GM04504 (cell line): Measurements from ENCODE around the gene TMEM150B.

ENCODE experiments used
- DNase-seq: peaks from one replicate; pipeline ENCODE4 v3.0.0-alpha.2; 2012; ENCODE audit warnings: low read depth

TMEM150B gene

DNA sequence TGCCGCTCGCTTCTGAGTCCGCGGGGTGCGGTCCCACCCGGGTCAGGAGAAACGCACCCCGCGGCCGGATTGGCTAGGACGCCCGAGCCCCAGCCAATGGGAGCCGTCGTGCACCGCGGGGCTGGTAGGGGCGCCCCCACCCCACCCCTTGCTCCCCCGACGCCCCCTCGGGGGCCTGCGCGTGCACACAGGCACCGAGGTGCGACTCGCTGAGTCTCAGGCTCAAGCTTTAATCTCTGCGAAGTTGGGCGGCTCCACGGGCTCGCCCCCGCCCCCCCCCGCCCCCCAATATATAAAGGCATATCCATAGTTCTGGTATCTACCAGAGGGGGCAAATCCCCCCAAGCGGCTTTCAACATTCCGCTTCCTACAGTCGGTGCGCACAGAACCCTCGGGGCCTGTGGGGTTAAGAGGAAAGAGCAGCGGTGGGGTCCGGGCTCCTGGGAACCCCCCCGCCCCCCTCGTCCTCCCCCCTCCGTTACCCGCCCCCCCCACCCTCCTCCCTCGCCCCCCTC, 29.6 kb upstream of the TMEM150B start, which contains the start of gene COX6B2:
COX6B2 (minus strand) TSS at position 22 of the 515 bp plus-strand sequence. CDS start 198 bp downstream, outside the sequence.
- no peak for DNase-seq

GRCh38 chr19:55353803-55354697, 28.9 kb upstream of the TMEM150B start:
- DNase-seq: no peak

DNA sequence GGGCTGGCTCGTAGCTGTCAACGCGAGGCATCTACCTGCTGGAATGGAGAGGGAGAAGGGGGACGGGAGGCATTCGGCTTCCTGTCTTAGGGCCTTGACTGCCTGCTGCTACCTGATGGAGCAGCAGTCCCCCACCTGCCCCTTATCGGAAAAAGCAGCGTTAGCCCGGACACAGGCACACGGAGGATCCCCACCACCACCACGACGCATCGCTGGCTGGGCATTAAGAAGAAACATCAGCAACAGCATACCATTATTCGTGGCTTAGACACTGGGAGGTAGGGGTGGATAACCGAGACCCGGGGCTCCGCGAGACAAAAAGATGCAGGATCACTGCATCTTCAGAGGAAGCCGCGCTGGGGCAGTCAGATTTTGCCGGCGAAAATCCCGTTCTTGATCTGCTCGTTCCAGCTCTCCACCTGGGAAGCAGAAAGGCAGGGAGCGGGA, 28.2 kb upstream of the TMEM150B start:
- DNase-seq: no peak

DNA sequence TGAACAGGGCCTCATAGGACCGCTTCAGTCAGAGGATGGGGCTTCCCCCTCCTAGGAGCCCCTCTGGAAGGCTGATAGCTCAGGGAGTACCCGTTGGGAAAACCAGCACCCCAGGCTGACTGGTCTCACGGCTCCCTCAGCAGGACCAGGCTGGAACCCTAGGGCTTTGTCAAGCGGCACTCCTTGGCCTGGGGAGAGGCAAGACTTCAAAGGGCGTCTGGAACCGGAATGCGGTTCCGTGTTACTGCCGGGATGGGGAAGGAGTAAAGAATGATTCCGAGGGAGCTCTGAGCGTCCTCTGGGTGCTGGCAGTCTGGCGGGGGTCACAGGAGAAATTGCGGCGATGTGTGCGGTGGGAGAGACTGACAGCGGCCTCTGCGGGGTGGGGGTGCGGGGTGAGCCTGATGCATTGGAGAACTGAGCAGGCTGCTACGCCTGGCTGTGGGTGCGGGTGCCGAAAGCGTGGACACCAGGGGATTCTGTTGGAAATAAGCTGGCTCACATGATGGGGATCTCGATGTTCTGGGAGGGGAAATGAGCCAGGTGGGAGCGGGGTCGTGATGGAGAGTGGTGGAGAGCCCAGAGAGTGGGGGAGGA, 27.5 kb upstream of the TMEM150B start:
- DNase-seq: no peak

- DNase-seq: no peak
These were observed 26.9 kb upstream of the TMEM150B start for GRCh38 chr19:55352040-55352439.

GRCh38 chr19:55350620-55351315, 25.6 kb upstream of the TMEM150B start:
- no peak for DNase-seq

DNA sequence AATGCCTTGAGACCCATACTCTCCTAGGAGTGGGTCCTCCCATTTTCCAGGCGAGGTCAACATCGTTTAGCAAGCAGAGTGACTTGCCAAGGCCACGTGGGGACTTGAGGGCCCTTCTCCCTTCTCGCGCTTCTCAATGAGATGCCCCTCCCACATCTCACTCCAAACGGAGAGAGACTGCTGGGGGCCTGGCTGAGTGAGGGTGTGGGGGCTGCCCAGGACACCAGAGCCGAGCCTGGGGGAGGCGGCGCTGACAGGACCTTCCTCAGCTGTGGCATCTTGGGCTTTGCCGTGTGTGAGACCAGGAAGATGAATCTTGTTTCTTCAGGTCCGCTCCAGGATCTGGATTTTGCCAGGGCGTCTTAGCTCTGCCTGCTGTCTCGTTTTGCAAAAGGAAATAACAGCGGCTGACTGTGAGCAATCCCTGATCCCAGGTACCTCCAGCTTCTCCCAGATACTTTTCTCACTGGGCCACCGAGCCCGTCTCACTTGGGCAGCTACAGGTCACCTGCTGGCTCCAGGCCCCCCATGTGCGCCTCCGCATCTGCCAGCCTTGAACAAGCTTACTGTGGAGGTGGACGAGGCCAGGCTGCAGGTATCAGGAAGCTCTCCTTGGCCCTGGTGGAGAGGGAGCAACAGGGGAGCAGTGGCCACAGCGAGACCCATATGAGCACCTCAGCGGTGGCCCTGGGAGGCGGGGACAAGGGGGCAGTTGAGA, 23.3 kb upstream of the TMEM150B start:
- DNase-seq: no peak

- DNase-seq: no peak
These were observed 22.4 kb upstream of the TMEM150B start for GRCh38 chr19:55347442-55348009.

DNA sequence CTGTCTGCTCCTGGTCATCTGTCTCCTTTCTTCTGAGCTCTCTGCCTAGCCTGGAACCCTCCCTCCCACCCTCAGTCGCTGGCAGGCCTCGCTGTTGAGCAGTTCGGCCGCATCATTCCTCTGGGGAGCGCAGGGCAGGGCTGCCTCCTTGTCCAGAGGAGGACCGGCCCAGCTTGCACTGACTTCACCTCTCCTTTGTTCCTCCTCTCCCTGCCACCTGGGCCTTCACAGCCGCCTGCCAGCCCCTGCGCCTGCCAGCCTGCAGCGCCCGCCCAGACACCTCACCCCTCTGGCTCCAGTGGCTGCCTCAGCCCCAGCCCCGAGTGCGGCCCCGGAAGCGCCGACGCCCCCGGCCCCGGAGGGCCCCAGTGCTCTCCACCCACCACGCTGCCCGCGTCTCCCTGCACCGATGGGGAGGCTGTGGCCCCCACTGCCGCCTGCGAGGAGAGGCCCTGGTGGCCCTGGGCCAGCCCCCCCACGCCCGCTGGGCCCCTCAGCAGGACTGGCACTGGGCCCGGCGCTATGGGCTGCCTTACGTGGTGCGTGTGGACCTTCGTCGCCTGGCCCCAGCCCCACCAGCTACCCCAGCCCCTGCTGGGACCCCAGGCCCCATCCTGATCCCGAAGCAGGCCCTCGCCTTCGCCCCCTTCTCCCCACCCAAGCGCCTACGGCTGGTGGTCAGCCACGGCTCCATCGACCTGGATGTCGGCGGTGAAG, 21.7 kb upstream of the TMEM150B start:
- no peak for DNase-seq

DNA sequence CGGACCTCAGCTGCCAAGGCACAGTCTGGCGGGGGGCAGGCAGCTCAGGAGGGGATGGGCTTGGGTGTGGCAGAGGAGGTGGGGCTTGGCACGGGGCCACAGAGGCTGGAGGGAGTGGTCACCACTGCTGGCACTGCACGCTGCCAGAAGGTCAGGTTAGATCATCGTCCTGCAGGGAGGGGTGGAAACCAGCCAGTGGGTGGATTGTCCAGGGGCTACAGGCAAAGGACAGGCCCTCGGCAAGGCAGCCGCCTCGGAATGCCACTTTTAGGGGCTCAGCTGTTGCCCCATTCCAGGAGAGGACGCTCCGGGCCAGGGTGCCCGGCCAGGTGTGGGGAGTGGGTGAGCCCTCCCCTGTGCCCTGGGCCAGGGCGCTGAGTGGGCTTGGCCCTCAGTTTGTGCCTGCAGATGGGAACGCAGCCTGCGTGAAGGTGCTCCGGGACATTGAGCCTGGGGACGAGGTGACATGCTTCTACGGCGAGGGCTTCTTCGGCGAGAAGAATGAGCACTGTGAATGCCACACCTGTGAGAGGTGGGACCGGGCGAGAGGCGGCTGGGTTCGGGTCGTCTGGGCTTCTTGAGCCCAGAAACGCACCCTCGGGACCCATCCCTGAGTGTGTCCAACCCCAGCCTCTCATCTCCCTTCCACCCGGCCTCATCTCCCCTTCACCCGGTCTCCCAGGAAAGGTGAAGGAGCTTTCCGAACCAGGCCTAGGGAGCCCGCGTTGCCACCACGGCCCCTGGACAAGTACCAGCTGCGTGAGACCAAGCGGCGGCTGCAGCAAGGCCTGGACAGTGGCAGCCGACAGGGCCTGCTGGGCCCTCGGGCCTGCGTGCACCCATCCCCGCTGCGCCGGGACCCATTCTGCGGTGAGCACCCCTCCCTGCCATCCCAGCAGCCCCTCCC, 20.9 kb upstream of the TMEM150B start:
- DNase-seq: no peak

DNA sequence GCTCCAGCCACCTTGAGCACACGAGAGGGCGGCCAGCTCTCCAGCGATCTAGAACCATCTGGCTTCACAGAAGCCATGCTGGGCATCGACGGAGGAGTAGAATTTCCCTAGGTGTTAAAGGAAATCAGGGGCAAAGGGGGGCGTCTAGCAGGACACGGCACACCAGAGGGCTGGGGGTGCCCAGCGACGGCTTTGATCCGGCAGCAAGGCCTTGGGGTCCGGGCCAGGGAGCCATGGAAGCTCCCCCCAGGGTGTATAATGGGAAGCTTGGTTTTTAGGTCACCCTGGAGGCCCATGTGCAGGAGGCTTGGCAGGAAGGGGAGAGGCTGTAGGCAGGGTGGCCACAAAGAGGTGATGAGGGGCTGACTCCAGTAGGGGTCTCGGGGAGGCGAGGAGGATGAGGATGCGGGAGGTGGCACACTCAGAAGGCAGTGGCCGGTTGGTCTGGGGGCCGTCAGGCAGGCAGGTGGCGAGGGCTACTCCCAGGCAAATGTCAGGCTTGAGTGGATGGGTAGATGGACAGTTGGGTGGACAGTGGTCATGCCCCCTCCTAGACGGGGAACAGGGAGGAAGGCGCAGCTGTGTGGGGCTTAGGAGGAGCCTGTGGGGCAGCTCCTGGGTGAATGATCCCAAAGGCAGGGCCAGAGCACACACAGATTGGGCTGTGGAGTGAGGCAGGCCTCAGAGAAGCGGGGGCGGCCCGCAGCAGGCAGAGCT, 20.1 kb upstream of the TMEM150B start:
- DNase-seq: no peak

GRCh38 chr19:55344444-55344843, 19.3 kb upstream of the TMEM150B start:
- no peak for DNase-seq

DNA sequence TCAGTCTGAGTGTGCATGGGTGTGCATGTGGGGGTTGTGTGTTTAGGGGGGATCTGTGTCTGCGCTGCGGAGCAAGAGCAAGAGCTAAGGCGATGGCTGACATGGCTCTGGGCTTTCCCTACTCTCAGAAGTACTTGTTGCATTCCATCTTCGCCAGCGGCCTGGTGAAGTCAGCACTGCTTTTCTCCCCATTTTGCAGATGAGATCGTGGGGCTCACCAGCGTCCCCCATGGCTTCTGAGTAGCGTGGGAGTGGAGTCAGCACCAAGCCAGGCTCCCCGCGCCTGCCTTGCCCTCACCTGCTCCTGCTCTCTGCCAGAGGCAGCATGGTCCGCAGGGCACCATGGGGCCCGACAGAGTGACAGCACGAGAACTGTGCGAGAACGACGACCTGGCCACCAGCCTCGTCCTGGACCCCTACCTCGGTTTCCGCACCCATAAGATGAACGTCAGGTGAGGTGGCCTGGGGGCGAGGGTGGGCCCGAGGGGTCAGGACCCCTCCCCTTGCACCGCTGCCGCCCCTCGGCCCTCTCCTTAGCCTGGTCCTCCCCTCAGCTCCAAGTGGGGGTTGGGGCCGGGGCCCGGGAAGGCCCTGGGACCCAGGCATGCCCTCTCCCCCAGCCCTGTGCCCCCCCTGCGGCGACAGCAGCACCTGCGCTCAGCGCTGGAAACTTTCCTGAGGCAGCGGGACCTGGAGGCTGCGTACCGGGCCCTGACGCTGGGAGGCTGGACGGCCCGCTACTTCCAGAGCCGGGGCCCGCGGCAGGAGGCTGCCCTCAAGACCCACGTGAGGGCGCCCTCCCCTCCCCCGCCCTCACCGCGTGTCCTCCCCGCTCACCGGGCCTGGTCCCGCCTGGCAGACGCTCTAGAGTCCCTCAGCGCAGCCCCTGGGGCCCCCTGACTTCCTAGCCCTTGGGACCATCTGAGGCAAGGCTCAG, 16.7 kb upstream of the TMEM150B start:
- no peak for DNase-seq

DNA sequence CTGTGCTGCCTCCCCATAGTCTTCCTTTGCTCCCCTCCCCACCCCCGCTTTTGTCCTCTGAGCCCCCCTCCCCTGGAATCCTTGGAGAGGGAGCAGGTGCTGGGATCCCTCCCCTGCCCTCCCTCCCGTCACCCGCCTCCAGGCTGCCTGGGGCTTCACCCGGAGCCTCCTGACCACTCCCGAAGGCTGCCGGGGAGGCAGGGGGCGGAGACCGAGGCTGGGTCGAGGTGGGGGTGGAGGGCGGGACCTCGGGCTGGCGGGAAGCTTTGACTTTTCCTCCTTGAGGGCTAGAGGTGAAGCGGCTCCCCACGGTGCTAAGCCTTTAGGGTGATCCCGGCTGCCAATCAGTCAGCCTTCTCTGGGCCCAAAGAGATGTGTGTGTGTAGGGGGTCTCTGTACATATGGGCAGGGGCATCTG, 16.0 kb upstream of the TMEM150B start:
- DNase-seq: peak; percentile 24

DNA sequence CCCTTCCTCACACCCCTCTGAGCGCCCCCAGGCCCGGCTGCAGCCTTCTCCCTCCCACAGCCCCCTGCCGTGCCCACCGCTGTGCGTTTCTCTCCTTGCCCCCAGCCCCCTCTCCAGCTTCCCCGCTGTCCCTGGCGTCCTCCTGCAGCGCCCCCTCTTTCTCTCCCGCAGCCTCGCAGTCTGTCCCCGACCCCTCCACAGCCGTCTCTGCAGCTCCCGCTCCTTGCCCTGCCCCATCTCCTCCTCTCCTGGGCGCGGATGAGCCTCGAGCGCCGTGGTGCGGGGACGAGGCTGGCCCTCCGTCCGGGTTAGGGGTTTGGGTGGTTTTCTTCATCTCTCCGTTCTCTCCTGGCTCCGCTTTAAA, 15.6 kb upstream of the TMEM150B start:
- no peak for DNase-seq

DNA sequence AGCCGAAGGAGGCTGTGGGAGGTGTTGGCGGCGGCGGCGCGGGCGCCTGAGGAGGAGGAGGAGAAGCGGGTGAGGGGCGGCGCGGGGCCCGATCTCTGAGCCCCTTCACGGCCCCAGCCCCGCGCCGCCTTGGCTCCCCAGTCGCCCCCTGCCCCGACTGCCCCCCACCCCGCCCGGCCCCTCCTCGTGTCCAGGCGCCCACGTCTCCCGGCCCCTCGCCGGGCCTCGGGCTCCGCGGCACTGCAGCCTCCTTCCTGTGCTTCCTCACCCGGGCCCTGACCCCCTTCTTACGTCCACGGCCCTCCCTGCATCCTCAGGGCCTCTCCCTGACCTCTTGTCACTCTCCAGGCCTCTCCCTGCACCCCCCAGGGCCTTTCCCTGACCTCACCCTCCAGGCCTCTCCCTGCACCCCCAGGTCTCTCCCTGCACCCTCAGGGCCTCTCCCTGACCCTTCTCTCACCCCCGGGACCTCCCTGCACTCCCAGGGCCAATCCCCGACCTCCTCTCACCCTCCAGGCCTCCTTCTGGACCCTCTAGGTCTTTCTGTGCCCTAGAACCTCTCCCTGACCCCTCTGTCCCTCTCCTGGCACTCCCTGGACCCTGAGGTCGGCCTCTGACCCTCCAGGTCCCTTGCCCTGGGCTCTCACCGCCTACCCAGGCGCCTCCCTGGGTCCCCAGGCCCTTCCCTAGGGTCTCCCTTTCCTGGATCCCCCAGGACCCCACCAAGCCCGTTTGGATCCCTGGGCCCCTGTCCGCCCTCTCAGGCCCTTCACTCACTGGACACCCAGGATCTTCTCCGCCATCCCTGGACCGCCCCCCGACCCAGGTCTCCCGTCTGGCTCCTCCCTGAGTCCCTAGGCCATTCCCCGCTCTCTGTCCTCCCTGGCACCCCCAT, 15.0 kb upstream of the TMEM150B start:
- DNase-seq: no peak
